HepG2 (cell line): ENCODE data around the gene TNFRSF6B. TPM values are rescaled to one million over a fixed set of nuclear protein-coding genes. Genes with fewer than 3 reads are reported as not detected.

Experiments
- AGO2 ChIP-seq: fragments of 200-400 bp; formaldehyde crosslinking; optimal IDR thresholded peaks from 2 replicates; pipeline ENCODE3; 2017; ENCODE audit warnings: mild to moderate bottlenecking, low read depth, low read length, moderate library complexity
- FOXK2 ChIP-seq: fragments of 450-650 bp; IDR thresholded peaks from 2 replicates; pipeline ENCODE4 v1.6.1; 2016
- GATAD1 ChIP-seq: IDR thresholded peaks from 2 replicates; pipeline ENCODE4 v1.6.1; 2016; ENCODE audit warnings: missing genetic modification reagents, missing compliant biosample characterization
- HDAC6 ChIP-seq: fragments of 200-600 bp; sonication (generic); IDR thresholded peaks from 2 replicates; pipeline ENCODE4 v1.7.0; 2017; ENCODE audit warnings: mild to moderate bottlenecking, antibody characterized with exemption, low read length, low read depth
- HIVEP1 ChIP-seq: sonication (generic); formaldehyde crosslinking; IDR thresholded peaks from 2 replicates; pipeline ENCODE4 v1.4.0; 2020; ENCODE audit warnings: mild to moderate bottlenecking, missing genetic modification reagents
- HNF4A ChIP-seq: sonication (generic); formaldehyde crosslinking; IDR thresholded peaks from 2 replicates; pipeline ENCODE4 v1.4.0; 2020; ENCODE audit warnings: missing genetic modification reagents
- HNF4G ChIP-seq, 2 experiments: sonication (generic) in 1 of 2; formaldehyde crosslinking in 1 of 2; IDR thresholded peaks; 2 replicates each; pipeline versions ENCODE4 v1.4.0 to v1.6.1; 2011 to 2020; ENCODE audit warnings: borderline replicate concordance in 2 of 2, low read depth in 2 of 2, mild to moderate bottlenecking in 2 of 2, low read length in 1 of 2, missing genetic modification reagents in 1 of 2, moderate library complexity in 1 of 2
- NAIF1 ChIP-seq: sonication (generic); formaldehyde crosslinking; IDR thresholded peaks from 2 replicates; pipeline ENCODE4 v1.5.0; 2020; ENCODE audit warnings: mild to moderate bottlenecking, missing genetic modification reagents, borderline replicate concordance
- RAD21 ChIP-seq: fragments of 450-650 bp; formaldehyde crosslinking; IDR thresholded peaks from 2 replicates; pipeline ENCODE4 v1.5.0; 2020; ENCODE audit warnings: mild to moderate bottlenecking
- REL ChIP-seq: sonication (generic); formaldehyde crosslinking; conservative IDR thresholded peaks from 2 replicates; pipeline ENCODE4 v1.8.0; 2022; ENCODE audit warnings: mild to moderate bottlenecking, missing genetic modification reagents, moderate library complexity
- SALL1 ChIP-seq: sonication (generic); formaldehyde crosslinking; IDR thresholded peaks from 2 replicates; pipeline ENCODE4 v1.8.0; 2022; ENCODE audit warnings: mild to moderate bottlenecking, missing genetic modification reagents
- SRF ChIP-seq: IDR thresholded peaks from 2 replicates; pipeline ENCODE4 v1.6.1; 2011; ENCODE audit warnings: mild to moderate bottlenecking, low read depth, low read length, moderate library complexity
- TCF7 ChIP-seq: sonication (generic); IDR thresholded peaks from 2 replicates; pipeline ENCODE4 v1.6.1; 2016; ENCODE audit warnings: antibody characterized with exemption, low read depth
- ZNF207 ChIP-seq: fragments of 450-650 bp; IDR thresholded peaks from 2 replicates; pipeline ENCODE4 v1.6.1; 2016; ENCODE audit warnings: antibody characterized with exemption, borderline replicate concordance
- ZNF281 ChIP-seq: sonication (generic); formaldehyde crosslinking; IDR thresholded peaks from 2 replicates; pipeline ENCODE4 v1.4.0; 2020; ENCODE audit warnings: missing genetic modification reagents, borderline replicate concordance
- ZNF557 ChIP-seq: sonication (generic); formaldehyde crosslinking; IDR thresholded peaks from 2 replicates; pipeline ENCODE4 v1.4.0; 2020; ENCODE audit warnings: missing genetic modification reagents
- ZNF629 ChIP-seq: sonication (generic); formaldehyde crosslinking; conservative IDR thresholded peaks from 2 replicates; pipeline ENCODE4 v1.5.0; 2020; ENCODE audit warnings: missing genetic modification reagents
- polyA plus RNA-seq, 8 experiments: library from polyadenylated mRNA; depleted of rRNA in 3 of 8; stranded (reverse) in 7 of 8; unstranded in 1 of 8; fragments of >200 nt; fragmentation: Illumina TruSeq in 4 of 8; extraction: Trizol in 4 of 8; gene quantifications; 2 replicates each; pipeline versions ENCODE4 v1.2.1 to v1.2.3, GENCODE V29; 2011 to 2016; ENCODE audit warnings: low read depth in 4 of 8, missing spikeins in 1 of 8, mixed read lengths in 1 of 8; ENCODE audit not compliant: insufficient read depth in 1 of 8
- total RNA-seq, 5 experiments: library from RNA; depleted of rRNA; stranded (reverse); fragments of >200 nt; fragmentation: Illumina TruSeq; extraction: Trizol; gene quantifications; 2 replicates each; pipeline ENCODE4 v1.2.3, GENCODE V29; 2016; ENCODE audit warnings: low read depth in 1 of 5
- TF ChIP-seq, protein P1 (sequence below): sonication (generic); formaldehyde crosslinking; IDR thresholded peaks from 2 replicates; pipeline ENCODE4 v1.4.0; 2020; ENCODE audit warnings: missing genetic modification reagents, low read depth, mild to moderate bottlenecking, borderline replicate concordance
- TF ChIP-seq, protein P2 (sequence below): sonication (generic); formaldehyde crosslinking; IDR thresholded peaks from 2 replicates; pipeline ENCODE4 v1.4.0; 2020; ENCODE audit warnings: missing genetic modification reagents, borderline replicate concordance
- TF ChIP-seq, protein P3 (sequence below): sonication (generic); IDR thresholded peaks from 2 replicates; pipeline ENCODE4 v1.6.1; 2016; ENCODE audit warnings: low read depth, borderline replicate concordance

TNFRSF6B gene
- total and polyA plus RNA-seq, 2 of the 13 experiments (the other 11 are each of a cell fraction or from before 2014, with no cell fraction given) = 0.24 TPM; not detected in 1

- TF ChIP-seq, protein P1, sequence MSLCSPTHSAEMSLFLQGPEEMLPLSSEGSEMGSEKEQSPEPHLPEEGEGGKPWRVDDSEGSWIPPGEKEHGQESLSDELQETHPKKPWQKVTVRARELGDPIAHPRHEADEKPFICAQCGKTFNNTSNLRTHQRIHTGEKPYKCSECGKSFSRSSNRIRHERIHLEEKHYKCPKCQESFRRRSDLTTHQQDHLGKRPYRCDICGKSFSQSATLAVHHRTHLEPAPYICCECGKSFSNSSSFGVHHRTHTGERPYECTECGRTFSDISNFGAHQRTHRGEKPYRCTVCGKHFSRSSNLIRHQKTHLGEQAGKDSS = no peak
- TF ChIP-seq TCF7 = no peak
- TF ChIP-seq NAIF1 (CRISPR knock-in tag) = no peak
- no peak for TF ChIP-seq REL (CRISPR knock-in tag)
- TF ChIP-seq ZNF557 (CRISPR knock-in tag) = no peak
- no peak for TF ChIP-seq SRF
- TF ChIP-seq ZNF281 (CRISPR knock-in tag) = 0 out of 2 replicates have a peak, but pooled peaks have one; percentile 20
- TF ChIP-seq, protein P2, sequence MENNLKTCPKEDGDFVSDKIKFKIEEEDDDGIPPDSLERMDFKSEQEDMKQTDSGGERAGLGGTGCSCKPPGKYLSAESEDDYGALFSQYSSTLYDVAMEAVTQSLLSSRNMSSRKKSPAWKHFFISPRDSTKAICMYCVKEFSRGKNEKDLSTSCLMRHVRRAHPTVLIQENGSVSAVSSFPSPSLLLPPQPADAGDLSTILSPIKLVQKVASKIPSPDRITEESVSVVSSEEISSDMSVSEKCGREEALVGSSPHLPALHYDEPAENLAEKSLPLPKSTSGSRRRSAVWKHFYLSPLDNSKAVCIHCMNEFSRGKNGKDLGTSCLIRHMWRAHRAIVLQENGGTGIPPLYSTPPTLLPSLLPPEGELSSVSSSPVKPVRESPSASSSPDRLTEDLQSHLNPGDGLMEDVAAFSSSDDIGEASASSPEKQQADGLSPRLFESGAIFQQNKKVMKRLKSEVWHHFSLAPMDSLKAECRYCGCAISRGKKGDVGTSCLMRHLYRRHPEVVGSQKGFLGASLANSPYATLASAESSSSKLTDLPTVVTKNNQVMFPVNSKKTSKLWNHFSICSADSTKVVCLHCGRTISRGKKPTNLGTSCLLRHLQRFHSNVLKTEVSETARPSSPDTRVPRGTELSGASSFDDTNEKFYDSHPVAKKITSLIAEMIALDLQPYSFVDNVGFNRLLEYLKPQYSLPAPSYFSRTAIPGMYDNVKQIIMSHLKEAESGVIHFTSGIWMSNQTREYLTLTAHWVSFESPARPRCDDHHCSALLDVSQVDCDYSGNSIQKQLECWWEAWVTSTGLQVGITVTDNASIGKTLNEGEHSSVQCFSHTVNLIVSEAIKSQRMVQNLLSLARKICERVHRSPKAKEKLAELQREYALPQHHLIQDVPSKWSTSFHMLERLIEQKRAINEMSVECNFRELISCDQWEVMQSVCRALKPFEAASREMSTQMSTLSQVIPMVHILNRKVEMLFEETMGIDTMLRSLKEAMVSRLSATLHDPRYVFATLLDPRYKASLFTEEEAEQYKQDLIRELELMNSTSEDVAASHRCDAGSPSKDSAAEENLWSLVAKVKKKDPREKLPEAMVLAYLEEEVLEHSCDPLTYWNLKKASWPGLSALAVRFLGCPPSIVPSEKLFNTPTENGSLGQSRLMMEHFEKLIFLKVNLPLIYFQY = no peak
- peak; percentile 52; the same call in 1 of the 2 replicates for TF ChIP-seq SALL1
- no peak for TF ChIP-seq FOXK2
- peak; percentile 35 for TF ChIP-seq AGO2
- TF ChIP-seq ZNF629 (CRISPR knock-in tag) = 0 out of 2 replicates have a peak, but pooled peaks have one; percentile 5
- no peak for TF ChIP-seq HNF4G (IDR thresholded peaks at IDR 0.05; ENCODE audit: borderline replicate concordance, low read depth, low read length)
- no peak for TF ChIP-seq HNF4G (CRISPR knock-in tag; IDR thresholded peaks at IDR 0.05; ENCODE audit: borderline replicate concordance, low read depth)
- TF ChIP-seq ZNF207 = no peak
- no peak for TF ChIP-seq HNF4A (CRISPR knock-in tag)
- no peak for TF ChIP-seq HDAC6
- TF ChIP-seq RAD21 = no peak
- TF ChIP-seq HIVEP1 (CRISPR knock-in tag) = 0 out of 2 replicates have a peak, but pooled peaks have one; percentile 12
- TF ChIP-seq, protein P3, sequence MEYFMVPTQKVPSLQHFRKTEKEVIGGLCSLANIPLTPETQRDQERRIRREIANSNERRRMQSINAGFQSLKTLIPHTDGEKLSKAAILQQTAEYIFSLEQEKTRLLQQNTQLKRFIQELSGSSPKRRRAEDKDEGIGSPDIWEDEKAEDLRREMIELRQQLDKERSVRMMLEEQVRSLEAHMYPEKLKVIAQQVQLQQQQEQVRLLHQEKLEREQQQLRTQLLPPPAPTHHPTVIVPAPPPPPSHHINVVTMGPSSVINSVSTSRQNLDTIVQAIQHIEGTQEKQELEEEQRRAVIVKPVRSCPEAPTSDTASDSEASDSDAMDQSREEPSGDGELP = peak; percentile 18; the same call in 1 of the 2 replicates
- TF ChIP-seq GATAD1 (CRISPR knock-in tag) = peak; percentile 23; the same call in 1 of the 2 replicates
Observed at GRCh38 chr20:63708301-63709148, 12.1 kb downstream of the TNFRSF6B start (continued).
